Cardiac fibroblast (primary cell): ENCODE measurements around the gene SCAMP4.

ENCODE experiments used
- DNase-seq, 2 donors: peaks; one replicate each; pipeline versions ENCODE4 v3.0.0 to v3.0.0-alpha.2; 2010; ENCODE audit warnings: low read depth in 2 of 2
- H3K4me3 ChIP-seq, 2 donors: replicated peaks in 1 of 2; 1 replicate in 1 of 2; 2 replicates in 1 of 2; pipeline ENCODE4 v1.5.1; 2011; ENCODE audit warnings: low read depth in 2 of 2, low read length in 2 of 2, mild to moderate bottlenecking in 2 of 2, moderate library complexity in 1 of 2
- TF ChIP-seq, protein P1 (sequence below): IDR thresholded peaks from one replicate; pipeline ENCODE4 v1.5.1; 2011; ENCODE audit warnings: low read depth, mild to moderate bottlenecking, low read length, inconsistent platforms

Gene SCAMP4

DNA sequence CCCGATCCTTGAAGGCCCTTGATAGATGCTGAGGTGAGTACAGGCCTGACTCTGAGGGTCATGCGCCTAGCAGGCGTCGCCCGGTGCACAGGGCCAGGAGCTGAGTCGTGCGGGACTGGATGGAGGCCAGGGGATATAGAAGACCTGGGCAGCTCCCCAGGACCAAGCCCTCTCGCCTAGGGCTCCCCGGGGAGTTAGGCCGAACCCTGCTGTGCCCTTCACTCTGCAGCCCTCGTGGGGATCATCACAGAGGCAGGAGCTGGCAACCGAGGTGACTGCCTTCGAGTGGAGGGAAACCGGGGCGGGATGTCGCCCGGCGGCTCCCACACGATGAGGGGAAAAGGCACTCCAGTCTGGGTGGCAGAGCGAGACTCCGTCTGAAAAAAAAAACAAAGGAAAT lies 47.4 kb downstream of the SCAMP4 start:
- DNase-seq, result no peak
- TF ChIP-seq, protein P1, sequence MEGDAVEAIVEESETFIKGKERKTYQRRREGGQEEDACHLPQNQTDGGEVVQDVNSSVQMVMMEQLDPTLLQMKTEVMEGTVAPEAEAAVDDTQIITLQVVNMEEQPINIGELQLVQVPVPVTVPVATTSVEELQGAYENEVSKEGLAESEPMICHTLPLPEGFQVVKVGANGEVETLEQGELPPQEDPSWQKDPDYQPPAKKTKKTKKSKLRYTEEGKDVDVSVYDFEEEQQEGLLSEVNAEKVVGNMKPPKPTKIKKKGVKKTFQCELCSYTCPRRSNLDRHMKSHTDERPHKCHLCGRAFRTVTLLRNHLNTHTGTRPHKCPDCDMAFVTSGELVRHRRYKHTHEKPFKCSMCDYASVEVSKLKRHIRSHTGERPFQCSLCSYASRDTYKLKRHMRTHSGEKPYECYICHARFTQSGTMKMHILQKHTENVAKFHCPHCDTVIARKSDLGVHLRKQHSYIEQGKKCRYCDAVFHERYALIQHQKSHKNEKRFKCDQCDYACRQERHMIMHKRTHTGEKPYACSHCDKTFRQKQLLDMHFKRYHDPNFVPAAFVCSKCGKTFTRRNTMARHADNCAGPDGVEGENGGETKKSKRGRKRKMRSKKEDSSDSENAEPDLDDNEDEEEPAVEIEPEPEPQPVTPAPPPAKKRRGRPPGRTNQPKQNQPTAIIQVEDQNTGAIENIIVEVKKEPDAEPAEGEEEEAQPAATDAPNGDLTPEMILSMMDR, result no peak

DNA sequence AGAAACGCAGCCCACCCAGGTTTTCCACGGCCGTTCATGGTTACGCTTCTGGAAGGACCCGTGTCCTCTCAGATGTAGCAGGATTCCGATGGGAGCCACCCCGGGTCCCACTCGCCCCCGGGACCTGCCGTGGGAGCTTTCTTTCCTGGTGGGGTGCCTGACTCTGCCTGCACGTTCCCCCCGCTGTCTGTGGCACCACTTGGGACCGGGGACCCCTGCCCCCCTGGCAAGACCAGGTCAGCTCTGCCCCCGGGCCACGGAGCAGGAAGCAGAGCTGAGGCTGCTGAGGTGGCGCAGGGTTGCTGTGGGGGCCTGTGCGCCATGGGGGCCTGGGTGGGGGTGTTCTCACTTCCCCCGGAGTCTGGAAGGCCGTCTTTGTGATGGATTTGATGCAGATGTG lies 47.8 kb downstream of the SCAMP4 start:
- DNase-seq, result no peak
- TF ChIP-seq, protein P1, result no peak
- no peak overlapping the region for H3K4me3 ChIP-seq

More for the DNA sequence above, 47.4 kb downstream of the SCAMP4 start:
- no peak overlapping the region for H3K4me3 ChIP-seq

DNA sequence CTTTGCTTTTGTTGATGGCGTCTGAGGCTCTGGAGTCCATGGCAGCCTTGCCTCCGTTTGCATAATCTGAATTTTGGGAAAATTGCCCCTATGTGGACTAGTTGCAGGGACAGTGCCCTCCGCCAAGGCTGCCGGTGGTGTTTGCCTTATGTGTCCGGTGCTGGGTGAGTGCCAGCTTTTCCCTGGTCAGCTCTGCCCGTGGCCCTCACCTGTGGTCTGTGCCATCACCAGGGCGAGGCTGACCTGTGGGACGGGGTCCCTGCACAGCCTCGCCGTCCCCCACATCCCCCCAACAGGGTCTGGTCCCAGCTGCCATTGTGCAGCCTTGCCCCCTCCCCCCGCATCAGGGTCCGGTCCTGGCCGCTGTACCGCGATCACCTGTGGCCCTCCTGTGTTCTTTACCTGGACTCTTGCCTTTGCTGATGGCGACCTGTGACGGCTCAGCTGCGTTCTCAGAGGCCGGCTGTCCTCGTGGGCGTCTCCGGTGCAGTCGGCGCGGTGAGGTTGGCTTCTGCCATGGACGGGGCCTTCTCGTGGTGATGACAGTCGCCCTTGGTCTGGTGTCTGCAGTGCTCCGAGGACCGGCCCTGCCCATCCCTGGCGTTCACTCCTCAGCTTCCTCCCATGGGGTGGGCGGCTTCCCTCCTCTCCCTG lies 48.4 kb downstream of the SCAMP4 start:
- TF ChIP-seq, protein P1, result no peak
- no peak overlapping the region for H3K4me3 ChIP-seq
- DNase-seq, result no peak

DNA sequence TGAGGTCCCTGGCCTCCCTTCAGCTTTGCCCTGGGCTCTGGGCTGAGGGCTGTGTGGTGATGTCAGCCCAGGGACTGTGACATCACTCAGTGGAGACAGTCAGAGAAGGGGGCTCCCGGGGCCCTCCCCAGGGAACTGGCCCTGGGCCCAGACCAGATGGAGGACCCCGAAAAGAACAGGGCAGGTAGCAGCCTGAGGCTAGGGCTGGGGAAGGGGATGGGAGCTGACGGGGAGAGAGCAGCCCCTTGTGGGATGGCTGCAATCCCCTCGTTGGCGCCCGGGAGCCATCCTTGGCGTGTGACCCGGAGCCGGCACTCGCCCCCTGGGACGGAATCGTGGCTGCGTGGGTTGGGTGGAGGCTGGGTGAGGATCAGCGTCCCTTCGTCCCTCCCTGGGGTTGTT lies 49.3 kb downstream of the SCAMP4 start:
- TF ChIP-seq, protein P1, result no peak
- no peak overlapping the region for H3K4me3 ChIP-seq
- DNase-seq, result no peak

DNA sequence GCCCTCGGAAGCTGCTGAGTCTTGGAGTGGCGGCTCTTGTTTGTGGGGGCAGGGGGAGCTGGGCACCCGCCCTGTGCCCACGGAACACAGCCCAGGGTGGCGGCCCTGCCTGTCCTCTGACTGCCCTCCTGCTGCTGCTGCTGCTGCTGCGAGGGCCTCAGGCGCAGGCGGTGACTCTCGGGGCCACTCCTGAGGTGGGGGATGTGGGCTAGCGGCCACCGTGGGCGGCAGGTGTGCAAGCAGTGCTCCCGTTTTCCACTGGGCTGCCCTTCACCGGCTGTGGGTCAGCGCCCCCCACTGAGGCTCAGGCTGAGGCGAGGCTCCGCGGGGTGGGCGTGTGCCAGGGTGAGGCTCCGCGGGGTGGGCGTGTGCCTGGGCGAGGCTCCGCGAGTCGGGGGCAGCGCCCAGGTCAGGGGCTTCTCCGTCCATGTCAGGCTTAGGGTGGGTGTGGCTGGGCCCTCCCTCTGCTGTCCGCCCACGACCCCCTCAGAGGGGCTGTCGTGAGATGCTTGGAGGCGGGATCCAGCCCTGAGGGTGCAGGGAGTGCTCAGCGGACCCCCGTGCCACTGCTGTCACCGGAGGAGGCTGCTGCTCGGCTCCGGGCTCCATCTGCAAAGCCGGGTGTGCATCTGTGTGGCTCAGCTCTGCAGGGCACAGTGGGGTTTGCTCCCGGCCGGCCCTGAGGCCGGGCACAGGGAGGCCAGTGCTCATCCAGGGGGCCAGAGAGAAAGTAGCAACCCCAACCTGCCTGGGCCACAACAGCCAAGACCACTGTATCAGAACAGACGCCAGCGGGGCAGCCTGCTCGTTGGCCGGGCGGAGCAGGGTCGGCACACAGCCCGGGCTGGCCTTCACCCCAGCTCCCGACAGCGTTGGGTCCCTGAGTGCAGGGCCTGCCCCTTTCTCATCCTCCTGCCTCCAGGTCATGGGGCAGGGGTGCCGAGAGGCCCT lies 50.2 kb downstream of the SCAMP4 start:
- TF ChIP-seq, protein P1, result no peak
- H3K4me3 ChIP-seq, result no peak overlapping the region
- DNase-seq, result no peak

DNA sequence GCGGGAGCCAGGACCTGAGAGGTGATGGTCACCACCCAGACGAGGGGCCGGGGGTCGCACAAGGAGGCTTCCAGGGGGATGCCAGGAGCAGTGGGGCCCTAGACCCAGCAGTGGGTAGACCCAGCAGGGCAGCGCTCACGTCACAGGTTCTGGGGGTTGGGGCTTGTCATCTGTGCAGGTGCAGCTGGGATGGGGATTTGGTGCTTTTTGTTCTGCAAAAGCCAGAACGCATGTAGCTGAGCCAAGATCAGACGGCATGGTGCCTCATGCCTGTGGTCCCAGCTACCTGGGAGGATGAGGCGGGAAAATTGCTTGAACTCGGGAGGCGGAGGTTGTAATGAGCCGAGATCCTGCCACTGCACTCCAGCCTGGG lies 50.9 kb downstream of the SCAMP4 start:
- DNase-seq, result no peak
- TF ChIP-seq, protein P1, result no peak
- no peak overlapping the region for H3K4me3 ChIP-seq
